Peyer's patch (tissue), 4 donors: Measurements from ENCODE around the gene KLF11. TPM values are rescaled to one million over a fixed set of nuclear protein-coding genes. Genes with fewer than 3 reads are reported as not detected.
"Not testable (repeated sequence)": the region's sequence is repeated elsewhere in the genome, so short reads cannot be mapped to it uniquely, and the experiment has no call there.

Experiments
- DNase-seq, 3 donors: peaks; one replicate each; pipeline ENCODE4 v3.0.0-alpha.2; 2017 to 2019
- H3K27ac ChIP-seq, 4 donors: fragments of 200-600 bp; sonication (generic); one replicate each; pipeline ENCODE4 v1.5.1; 2016 to 2019
- H3K27me3 ChIP-seq, 2 donors: fragments of 200-600 bp; sonication (generic); one replicate each; pipeline ENCODE4 v1.5.1; 2019
- H3K36me3 ChIP-seq, 3 donors: fragments of 200-600 bp; sonication (generic); one replicate each; pipeline ENCODE4 v1.5.1; 2016 to 2019
- H3K4me1 ChIP-seq, 4 donors: fragments of 200-600 bp; sonication (generic); one replicate each; pipeline ENCODE4 v1.5.1; 2016 to 2019
- H3K4me3 ChIP-seq, 4 donors: fragments of 200-600 bp; sonication (generic); 1 replicate in 3 of 4; 2 replicates in 1 of 4; pipeline ENCODE4 v1.5.1; 2016 to 2019; ENCODE audit warnings: mild to moderate bottlenecking in 1 of 4
- H3K9me3 ChIP-seq, 4 donors: fragments of 200-600 bp; sonication (generic); one replicate each; pipeline ENCODE4 v1.5.1; 2016 to 2019; ENCODE audit warnings: mild to moderate bottlenecking in 1 of 4
- POLR2A ChIP-seq, 2 donors: fragments of 450-650 bp; IDR thresholded peaks; one replicate each; pipeline ENCODE4 v1.5.1; 2017; ENCODE audit warnings: antibody characterized with exemption in 2 of 2, mild to moderate bottlenecking in 2 of 2, moderate library complexity in 2 of 2
- total RNA-seq, 4 donors: library from RNA; depleted of rRNA; stranded (reverse); fragments of >200 nt; gene quantifications; one replicate each; pipeline ENCODE4 v1.1.0, GENCODE V29; 2016
- TF ChIP-seq, protein P1 (sequence below), 6 experiments: fragments of 450-650 bp in 4 of 6; fragments of 200-600 bp in 2 of 6; sonication (generic) in 1 of 6; IDR thresholded peaks; one replicate each; pipeline ENCODE4 v1.5.1; 2017 to 2019; ENCODE audit warnings: antibody characterized with exemption in 6 of 6, mild to moderate bottlenecking in 3 of 6, moderate library complexity in 1 of 6

KLF11 gene
- total RNA-seq, 4 donors from 2014 or later = 4.0 to 17.3 (median 11.5) TPM

DNA sequence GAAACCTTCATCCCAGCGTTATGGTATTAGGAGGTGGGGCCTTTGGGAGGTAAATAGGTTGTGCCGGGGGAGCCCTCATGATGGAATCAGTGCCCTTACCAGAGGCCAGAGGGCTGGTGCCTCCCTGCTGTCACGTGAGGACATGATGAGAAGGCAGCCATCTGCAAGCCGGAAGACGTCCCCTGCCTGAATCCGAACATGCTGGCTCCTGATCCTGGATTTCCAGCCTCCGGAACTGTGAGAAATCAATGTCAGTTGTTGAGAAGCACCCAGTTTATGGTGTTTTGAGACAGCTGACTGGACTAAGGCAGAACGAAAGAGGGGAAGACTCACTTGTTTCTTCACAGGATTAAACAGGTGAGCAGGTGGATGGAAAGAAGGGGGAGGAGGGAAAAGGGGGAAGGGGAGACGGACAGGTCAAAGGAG lies 13.0 kb upstream of the KLF11 start:
- H3K36me3 ChIP-seq = no peaks in the 10 kb centered on the region
- no peak overlapping the region for H3K27ac ChIP-seq
- TF ChIP-seq, protein P1, sequence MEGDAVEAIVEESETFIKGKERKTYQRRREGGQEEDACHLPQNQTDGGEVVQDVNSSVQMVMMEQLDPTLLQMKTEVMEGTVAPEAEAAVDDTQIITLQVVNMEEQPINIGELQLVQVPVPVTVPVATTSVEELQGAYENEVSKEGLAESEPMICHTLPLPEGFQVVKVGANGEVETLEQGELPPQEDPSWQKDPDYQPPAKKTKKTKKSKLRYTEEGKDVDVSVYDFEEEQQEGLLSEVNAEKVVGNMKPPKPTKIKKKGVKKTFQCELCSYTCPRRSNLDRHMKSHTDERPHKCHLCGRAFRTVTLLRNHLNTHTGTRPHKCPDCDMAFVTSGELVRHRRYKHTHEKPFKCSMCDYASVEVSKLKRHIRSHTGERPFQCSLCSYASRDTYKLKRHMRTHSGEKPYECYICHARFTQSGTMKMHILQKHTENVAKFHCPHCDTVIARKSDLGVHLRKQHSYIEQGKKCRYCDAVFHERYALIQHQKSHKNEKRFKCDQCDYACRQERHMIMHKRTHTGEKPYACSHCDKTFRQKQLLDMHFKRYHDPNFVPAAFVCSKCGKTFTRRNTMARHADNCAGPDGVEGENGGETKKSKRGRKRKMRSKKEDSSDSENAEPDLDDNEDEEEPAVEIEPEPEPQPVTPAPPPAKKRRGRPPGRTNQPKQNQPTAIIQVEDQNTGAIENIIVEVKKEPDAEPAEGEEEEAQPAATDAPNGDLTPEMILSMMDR (IDR thresholded peaks at IDR 0.05) = no peak
- peak overlapping the region in 1 of 4 donors; percentile 24 for H3K4me3 ChIP-seq
- no peaks in the 10 kb centered on the region for H3K9me3 ChIP-seq
- H3K4me1 ChIP-seq = peaks cover 0 to 9% (median 4%) of the 10 kb centered on the region in 4 donors
- H3K27me3 ChIP-seq = no peaks in the 10 kb centered on the region
- peak in 1 of 3 donors; percentile 71 for DNase-seq

DNA sequence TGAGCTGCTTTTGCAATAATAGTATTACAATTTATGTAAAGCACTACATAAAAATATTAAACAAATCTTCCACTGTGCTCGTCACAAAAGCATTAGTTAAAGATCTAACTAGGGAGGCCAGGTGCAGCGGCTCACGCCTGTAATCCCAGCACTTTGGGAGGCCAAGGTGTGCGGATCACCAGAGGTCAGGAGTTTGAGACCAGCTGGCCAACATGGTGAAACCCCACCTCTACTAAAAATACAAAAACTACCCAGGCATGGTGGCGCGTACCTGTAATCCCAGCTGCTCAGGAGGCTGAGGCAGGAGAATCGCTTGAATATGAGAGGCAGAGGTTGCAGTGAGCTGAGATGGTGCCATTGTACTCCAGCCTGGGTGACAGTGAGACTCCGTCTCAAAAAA lies 12.6 kb upstream of the KLF11 start:
- H3K36me3 ChIP-seq, H3K27ac ChIP-seq, H3K27me3 ChIP-seq, H3K9me3 ChIP-seq, DNase-seq, H3K4me1 ChIP-seq: not testable (repeated sequence)
- peak overlapping the region in 1 of 4 donors; percentile 24 for H3K4me3 ChIP-seq

DNA sequence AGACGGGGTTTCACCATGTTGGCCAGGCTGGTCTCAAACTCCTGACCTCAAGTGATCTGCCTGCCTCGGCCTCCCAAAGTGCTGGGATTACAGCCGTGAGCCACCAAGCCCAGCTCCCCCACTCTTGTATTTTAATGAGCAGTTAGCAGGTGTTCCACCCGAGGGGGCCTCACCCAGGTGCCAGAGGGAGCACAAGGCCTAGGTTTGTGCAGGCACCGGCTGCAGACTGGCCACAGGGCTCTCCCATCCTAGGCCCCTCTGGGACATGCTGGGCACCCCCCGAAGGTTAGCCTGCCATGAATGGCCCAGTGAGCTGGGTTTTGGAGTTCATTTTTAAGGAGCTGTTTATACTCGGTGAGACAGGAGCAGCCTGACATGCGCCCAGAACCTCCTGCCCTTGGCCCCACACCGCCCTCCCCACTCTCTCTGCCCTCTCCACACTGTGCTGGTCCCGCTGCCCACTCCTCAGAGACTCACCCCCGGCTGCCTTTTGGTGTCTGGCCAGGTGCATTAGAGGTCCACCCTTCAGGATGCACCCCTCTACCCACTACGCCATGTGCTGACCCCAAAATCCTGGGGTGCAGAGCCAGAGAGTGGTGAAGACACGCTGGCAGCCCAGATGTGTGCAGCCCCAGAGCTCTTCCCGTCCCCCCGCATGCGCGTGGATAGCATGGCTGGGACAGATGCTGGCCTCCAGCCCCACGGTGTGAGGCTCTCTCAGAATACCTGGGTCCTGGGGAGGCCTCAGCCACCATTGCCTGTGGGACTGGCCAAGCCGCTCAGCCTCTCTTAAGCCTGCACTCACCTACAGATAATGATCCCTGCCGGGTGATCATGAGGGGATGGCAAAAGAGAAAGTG lies 11.2 kb upstream of the KLF11 start:
- H3K36me3 ChIP-seq = no peaks in the 10 kb centered on the region
- no peak for DNase-seq

DNA sequence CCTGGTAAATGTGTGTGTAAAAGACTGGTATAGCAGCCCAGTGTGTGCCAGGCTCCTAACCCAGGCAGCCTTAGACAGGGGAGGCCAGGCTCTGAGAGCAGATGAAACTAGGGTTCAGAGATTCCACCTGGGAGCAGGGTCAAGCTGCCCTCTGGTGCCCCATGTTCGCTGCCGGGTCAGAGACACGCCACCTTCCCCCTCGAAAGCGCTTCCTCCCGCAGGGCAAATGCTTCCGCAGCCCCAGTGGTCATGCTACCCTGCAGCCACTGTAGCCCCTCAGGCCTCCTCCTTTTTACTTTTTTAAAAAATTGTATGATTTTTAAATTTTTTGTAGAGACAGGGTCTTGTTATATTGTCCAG lies 10.6 kb upstream of the KLF11 start:
- H3K4me1 ChIP-seq = peaks cover 0 to 20% (median 5%) of the 10 kb centered on the region in 4 donors
- H3K9me3 ChIP-seq = no peaks in the 10 kb centered on the region
- no peak for DNase-seq
- H3K27me3 ChIP-seq = no peaks in the 10 kb centered on the region
- H3K4me3 ChIP-seq = no peak overlapping the region
- TF ChIP-seq POLR2A (IDR thresholded peaks at IDR 0.05) = no peak
- TF ChIP-seq, protein P1 (IDR thresholded peaks at IDR 0.05) = no peak
- H3K36me3 ChIP-seq = no peaks in the 10 kb centered on the region
- no peak overlapping the region for H3K27ac ChIP-seq

More for the DNA sequence above, 11.2 kb upstream of the KLF11 start:
- H3K27ac ChIP-seq = no peak overlapping the region
- H3K4me1 ChIP-seq = peaks cover 0 to 20% (median 5%) of the 10 kb centered on the region in 4 donors
- TF ChIP-seq POLR2A (IDR thresholded peaks at IDR 0.05) = no peak
- TF ChIP-seq, protein P1 (IDR thresholded peaks at IDR 0.05) = no peak
- no peaks in the 10 kb centered on the region for H3K27me3 ChIP-seq
- H3K9me3 ChIP-seq = no peaks in the 10 kb centered on the region
- no peak overlapping the region for H3K4me3 ChIP-seq

DNA sequence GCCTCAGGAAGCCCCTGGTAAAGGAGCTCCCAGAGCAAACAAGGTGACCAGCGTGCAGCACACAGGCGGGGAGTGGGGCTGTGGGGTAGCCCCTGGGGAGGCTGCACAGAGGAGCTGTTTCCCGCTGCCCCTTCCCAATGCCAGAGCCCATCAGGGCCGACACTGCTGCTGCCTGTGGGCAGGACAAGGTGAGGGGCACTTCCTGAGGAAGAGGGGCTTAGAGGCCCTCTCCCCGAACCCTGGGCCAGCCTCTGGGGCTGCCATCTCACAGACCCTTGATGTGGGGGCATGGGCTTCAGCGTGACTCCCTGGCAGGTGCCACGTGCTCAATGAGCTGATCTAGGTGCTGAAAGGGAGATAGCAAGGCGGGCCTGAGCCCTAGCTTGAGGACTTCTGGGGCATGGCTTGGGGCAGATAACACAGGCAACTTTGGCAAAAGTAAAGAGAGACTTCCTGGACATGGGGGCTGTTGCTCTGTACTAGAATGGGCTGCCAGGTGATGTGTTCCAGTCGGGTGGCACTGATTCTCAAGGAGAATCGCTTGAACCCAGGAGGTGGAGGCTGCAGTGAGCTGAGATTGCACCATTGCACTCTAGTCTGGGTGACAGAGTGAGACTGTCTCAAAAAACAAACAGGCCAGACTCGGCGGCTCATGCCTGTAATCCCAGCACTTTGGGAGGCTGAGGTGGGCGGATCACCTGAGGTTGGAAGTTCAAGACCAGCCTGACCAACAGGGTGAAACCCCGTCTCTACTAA lies 9.9 kb upstream of the KLF11 start:
- H3K27ac ChIP-seq = no peak overlapping the region
- no peak for DNase-seq
- H3K27me3 ChIP-seq = no peaks in the 10 kb centered on the region
- no peak for TF ChIP-seq POLR2A (IDR thresholded peaks at IDR 0.05)
- TF ChIP-seq, protein P1 (IDR thresholded peaks at IDR 0.05) = no peak
- no peak overlapping the region for H3K4me3 ChIP-seq
- no peaks in the 10 kb centered on the region for H3K36me3 ChIP-seq
- H3K9me3 ChIP-seq = no peaks in the 10 kb centered on the region
- peaks cover 0 to 19% (median 5%) of the 10 kb centered on the region in 4 donors for H3K4me1 ChIP-seq
